HG02642 (cell line): ENCODE results near the gene GDPD1.
"Not testable (repeated sequence)": the region's sequence is repeated elsewhere in the genome, so short reads cannot be mapped to it uniquely, and the experiment has no call there.

Experiments
- ATAC-seq: cut with Tn5 transposase; IDR thresholded peaks from one replicate; pipeline ENCODE4 v1.9.1; 2021; ENCODE audit warnings: mild to moderate bottlenecking; ENCODE audit not compliant: unreplicated experiment, poor library complexity

GDPD1 gene

DNA sequence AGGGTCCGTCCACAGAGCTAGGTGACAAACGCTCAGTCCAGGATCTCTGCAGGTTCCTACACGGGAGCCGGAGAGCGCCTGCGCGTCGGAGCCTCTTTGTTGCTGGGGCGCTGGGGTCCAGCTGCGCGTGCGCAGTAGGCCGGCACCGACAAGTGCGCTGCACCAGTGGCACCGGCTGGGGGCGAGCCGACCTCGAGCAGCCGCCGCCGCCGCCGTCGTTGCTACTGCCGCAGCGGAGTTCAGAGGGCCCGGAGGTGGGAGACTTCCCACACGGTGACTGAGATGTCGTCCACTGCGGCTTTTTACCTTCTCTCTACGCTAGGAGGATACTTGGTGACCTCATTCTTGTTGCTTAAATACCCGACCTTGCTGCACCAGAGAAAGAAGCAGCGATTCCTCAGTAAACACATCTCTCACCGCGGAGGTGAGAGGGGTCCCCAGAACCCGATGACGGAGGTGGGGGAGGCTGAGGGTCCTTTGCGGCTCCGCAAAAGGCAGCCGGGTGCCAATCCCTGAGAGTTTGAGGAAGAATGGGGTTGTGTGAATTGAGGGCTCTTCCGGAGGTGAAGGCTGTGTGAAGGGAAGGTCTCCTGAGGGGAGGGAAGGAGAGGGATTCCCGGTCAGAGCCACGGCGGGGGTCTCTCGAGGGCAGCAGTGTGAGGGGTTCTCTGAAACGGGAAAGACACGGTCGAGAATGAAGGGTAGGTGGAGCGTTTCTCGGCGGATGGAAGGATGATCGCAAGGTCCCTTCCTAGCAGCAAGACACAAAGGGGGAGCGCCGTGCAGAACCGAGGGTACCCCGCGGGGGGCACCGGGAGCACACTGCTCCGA lies at the start of gene GDPD1:
GDPD1 (plus strand) TSS at position 184 of the 831 bp plus-strand sequence; CDS start at position 283, 99 bp downstream.
- peak; percentile 98 for ATAC-seq

DNA sequence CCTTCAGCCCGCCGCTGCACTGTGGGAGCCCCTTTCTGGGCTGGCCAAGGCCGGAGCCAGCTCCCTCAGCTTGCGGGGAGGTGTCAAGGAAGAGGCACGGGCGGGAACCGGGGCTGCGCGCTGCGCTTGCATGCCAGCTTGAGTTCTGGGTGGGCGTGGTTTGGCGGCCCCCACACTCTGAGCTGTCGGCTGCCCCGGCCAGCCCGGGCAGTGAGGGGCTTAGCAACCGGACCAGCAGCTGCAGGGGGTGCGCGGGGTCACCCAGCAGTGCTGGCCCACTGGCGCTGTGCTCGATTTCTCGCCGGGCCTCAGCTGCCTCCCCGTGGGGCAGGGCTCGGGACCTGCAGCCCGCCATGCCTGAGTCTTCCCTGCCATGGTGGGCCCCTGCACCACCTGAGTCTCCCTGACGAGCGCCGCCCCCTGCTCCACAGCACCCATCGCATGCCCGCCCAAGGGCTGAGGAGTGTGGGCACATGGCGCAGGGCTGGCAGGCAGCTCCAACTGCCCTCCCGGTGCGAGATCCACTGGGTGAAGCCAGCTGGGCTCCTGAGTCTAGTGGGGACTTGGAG lies 47.8 kb upstream of the GDPD1 start:
- ATAC-seq, result no peak

DNA sequence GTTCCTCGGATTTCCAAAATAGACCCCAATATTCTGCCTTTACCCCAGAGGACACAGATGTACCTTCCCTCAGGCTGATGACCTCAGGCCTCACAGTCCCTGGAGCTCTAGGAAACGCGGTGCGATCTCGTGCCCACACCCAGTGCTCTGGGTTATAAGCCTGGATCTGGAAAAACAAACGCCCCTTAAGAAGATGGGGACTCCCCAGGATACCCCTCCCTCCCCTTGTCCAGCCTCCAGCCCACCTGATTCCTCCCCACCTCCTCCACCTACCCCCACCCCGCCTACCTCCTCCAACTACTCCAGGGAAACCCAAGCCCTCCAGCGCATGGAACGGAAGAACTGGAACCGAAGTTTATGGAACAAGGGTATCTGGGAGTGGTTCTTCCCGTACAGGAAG lies 45.6 kb upstream of the GDPD1 start:
- ATAC-seq, result no peak

DNA sequence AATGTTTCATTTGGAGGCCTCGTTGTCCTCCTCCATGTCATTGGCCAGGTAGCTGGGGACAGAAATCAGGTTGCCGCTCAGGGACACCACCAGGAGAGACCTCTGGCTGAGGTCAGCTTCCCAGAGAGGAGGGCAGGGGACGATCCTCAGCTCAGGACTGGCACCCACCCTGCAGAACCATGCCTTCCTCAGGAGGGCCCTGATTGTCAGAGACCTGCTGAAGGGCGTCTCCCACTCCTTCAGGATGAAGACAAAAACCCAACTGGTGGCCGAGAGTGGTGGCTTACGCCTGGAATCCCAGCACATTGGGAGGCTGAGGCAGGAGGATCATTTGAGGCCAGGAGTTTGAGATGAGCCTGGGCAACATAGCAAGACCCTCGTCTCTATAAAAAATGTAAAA lies 45.2 kb upstream of the GDPD1 start:
- ATAC-seq, result no peak

DNA sequence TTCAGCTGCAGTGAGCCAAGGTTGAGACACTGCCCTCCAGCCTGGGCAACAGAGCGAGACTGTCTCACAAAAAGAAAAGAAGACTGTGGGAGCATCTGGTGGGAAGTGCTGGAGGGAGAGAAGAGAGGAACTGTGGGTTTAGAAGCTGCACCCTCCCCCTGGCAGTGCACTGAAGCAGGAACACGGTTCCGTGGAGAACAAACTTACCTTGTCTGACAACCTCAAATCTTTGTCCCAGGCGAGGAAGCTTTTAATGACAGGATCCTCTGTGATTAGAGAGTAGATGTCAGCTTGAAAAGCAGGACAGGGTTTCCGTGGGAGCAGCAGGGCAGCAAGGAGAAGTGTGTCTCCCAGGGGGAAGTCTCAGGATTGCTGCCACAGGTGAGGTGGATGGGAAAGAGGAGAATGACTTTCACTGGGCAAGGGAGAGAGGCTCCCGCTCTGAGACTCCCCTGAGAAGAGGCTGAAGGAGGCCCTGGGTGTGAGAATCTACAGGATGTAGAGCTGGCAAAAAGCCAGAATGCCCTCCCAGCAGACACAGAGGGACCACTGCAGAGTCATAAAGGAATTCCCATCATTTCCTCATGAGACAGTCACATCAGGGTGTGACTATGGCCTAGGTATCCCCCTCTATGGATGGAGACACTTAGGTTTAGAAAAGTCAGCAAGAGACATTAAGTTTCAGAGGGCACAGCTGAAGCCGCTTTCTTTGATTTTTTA lies 41.9 kb upstream of the GDPD1 start:
- ATAC-seq, result no peak

DNA sequence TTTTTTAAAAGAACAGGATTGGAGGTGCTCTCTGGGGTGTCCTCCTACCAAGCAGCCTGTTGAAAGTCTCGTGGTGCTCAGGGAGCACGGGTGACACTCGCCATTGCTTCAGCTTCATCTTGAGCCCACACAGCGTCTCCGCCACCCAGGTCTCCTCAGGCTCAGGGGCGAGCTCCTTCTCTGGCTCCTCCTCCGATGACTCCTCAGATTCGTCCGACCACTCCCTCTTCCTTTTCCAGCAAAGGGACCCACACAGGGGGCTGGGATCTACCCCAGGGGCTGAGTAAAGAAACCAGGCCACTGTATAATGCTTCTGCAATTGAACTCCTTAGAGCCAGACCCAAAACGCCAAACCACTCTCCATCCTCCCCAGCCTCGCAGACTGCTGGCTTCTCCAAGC lies 40.7 kb upstream of the GDPD1 start:
- ATAC-seq, result not testable (repeated sequence)

DNA sequence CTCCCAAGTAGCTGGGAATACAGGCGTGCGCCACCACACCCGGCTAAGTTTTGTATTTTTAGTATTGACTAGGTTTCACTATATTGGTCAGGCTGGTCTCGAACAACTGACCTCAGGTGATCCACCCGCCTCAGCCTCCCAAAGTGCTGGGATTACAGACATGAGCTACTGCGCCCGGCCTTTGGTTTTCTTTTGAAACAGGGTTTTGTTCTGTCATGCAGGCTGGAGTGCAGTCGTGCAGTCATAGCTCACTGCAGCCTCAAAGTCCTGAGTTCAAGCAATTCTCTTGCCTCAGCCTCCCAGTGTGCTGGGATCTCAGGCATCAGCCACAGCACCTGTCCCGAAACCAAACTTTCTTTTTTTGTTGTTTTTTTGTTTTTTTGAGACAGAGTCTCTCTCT lies 39.7 kb upstream of the GDPD1 start:
- no peak for ATAC-seq

DNA sequence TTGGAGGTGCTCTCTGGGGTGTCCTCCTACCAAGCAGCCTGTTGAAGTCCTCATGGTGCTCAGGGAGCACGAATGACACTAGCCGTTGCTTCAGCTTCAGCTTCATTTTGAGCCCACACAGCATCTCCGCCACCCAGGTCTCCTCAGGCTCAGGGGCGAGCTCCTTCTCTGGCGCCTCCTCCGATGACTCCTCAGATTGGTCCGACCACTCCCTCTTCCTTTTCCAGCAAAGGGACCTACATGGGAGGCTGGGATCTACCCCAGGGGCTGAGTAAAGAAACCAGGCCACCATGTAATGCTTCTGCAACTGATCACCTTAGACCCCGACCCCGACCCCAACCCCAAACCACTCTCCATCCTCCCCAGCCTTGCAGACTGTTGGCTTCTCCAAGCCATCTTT lies 38.8 kb upstream of the GDPD1 start:
- no peak for ATAC-seq

DNA sequence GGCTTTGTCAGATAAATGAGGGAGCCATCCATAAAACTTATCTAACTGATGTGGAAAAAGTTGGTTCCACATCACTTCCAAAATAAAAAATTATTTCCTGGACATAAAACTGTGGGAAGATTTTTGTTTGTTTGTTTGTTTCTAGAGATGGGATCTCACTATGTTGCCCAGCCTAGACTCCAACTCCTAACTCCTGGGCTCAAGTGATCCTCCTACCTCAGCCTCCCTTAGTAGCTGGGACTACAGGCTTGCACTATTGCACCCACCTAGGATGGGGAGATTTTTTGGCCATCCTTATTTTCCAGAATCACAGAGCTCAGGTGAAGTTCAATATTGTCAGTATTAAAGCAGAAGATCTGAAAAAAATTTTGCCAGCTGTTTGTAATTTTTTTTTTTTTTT lies 34.3 kb upstream of the GDPD1 start:
- ATAC-seq, result no peak

DNA sequence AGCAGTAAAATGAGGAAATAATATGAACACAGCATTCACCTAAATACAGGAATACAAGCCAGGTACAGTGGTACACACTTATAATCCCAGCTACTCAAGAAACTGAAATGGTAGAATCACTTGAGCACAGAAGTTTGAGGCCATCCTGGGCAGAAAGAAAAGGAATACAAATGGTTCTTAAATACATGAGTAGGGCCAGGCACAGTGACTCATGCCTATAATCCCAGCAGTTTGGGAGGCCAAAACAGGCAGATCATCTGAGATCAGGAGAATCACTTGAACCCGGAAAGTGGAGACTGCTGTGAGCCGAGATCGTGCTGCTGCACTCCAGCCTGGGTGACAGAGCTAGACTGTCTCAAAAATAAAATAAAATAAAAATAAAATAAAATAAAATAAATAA lies 33.5 kb upstream of the GDPD1 start:
- ATAC-seq, result no peak

DNA sequence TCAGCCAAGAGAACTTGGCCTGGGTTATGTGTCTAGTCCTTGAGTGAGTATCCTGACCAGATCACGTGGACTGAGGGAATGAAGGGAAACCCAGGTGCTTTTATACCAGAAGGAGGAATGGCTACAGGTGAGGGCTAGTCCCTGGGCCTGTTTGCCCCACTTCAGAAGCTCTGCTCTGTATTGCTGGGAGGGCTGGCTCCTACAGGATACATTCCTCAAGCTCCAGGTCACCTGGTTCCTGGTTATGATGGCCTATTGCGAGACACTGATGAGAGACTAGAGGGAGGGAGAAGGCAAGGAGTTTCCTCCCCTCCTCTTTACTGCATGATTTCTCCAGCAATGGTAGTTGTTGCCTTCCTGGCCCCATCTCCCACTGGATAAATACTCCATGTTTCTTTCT lies 29.5 kb upstream of the GDPD1 start:
- no peak for ATAC-seq

DNA sequence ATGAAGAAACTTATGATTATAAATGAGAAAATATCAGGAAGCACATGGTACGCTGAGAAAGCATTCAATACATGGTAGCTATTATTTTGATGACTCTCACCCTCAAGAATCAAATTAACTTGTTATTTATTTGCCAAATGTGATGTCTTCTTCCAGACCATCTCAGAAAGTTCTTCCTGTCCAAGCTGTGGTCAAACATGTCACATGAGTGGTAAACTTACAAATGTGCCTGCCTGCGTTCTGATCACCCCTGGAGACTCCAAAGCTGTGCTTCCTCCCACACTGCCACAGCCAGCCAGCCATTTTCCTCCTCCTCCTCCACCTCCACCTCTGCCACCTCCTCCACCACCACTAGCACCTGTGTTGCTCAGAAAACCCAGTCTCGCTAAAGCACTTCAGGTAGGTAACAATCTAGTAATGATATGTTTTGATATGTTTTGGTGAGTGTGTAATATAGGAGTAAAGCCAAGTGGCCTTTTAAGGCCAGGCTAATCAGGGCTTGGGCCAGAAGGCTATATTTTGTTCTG lies 26.9 kb upstream of the GDPD1 start:
- no peak for ATAC-seq

DNA sequence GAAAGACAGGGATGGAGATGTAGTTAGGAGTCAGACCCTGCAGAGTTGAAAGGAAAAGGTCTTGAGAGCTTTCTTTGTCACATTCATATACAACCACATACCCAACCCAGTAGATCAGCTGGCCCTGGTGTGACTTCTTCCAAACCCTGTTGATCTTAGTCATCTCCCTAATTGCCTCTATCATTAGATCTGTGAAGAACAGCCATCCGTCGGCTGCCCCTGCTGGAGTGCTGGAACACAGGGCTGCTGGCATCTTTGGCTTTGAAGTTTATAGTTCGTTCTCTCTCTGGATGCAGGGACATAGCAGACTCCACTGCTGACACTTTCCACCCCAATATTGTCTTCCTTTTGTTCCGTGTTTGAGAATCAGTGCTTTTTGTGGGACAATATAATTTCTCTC lies 20.9 kb upstream of the GDPD1 start:
- no peak for ATAC-seq

DNA sequence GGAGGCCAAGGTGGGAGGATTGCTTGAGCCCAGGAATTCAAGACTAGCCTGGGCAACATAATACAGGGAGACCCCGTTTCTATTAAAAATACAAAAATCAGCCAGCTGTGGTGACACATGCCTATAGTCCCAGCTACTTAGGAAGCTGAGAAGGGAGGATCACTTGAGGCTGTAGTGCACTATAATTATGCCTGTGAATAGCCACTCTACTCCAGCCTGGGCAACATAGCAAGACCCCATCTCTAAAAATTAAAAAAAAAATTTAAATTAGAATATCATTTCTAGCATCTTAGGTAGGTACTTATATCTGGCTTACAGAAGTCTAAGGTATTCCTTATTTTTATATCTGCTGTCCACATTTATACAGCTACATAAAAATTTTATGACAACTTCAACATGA lies 18.0 kb upstream of the GDPD1 start:
- no peak for ATAC-seq

DNA sequence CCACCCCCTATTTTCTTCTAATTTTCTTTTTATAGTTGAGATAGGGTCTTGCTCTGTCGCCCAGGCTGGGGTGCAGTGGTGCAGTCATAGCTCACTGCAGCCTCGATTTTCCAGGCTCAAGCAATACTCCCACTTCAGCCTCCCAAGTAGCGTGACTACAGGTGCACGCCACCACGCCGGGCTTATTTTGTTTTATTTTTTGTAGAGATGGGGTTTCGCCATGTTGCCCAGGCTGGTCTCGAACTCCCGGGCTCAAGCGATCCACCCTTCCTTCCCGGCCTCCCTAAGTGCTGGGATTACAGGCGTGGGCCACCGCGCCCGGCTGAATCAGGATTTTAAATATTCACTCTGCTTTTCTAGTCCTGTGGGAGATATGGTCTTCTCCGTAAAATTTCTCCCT lies 941 bp upstream of the GDPD1 start:
- no peak for ATAC-seq

DNA sequence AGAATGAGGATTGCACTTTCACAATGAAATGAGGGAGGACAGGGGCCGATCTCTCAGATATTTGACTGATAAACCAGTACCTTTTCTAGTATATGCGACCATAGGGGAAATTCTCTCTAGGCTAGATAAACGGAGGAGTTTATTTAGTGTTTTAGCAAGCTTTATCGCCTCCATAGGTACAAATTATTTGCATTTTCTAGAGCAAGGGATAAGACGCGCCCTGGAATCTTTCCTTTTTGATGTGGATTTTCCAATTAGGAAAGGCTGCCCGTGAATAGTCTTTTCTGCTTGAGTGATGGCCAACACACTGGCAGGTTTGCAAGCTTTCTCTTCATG lies 351 bp upstream of the GDPD1 start:
- ATAC-seq, result no peak

DNA sequence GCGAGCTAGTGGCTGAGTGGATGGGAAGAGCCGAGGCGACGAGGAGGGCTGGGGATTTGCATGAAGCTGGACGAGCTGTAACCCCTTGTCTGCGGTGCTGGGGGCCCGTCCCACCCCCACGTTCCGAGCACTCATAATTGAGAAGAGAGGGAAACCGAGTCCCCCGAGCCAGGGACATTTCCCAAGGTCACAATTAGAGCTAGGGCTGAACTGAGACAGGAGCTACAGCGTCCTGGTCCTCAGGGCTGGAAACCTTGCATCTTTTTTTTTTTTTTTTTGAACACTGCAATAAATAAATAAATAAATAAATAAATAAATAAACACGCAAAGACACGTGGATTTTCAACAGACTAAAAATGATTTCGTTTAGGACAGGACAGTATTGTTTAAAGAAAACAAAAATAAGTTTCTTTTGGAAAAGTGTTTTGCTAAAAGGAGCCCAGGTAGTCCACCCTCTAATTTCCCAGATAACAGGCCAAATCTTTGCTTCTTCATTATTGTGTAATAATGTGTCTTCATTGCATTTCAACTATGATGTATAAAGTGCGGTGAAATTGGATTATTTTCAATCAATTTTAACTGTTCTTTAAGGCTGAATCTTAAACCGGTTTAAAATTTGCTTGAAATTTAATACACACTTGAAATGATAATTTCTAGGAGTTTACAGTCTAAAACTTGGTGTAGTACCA lies 992 bp downstream of the GDPD1 start:
- ATAC-seq, result no peak

DNA sequence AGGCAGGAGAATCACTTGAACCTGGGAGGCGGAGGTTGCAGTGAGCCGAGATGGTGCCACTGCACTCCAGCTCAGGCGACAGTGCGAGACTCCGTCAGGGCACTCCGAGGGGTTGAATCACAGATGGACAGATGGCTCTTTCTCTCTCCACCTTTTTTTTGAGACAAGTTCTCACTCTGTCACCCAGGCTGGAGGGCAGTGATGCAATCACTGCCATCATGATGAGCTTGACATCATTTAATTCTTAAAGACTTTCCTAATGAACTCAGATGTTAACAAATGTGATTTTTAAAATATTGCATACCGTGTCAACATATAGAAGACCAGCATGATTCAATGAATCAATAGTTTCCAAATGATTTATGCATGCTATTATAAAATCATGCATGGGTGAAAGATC lies 3.5 kb downstream of the GDPD1 start:
- ATAC-seq, result no peak

DNA sequence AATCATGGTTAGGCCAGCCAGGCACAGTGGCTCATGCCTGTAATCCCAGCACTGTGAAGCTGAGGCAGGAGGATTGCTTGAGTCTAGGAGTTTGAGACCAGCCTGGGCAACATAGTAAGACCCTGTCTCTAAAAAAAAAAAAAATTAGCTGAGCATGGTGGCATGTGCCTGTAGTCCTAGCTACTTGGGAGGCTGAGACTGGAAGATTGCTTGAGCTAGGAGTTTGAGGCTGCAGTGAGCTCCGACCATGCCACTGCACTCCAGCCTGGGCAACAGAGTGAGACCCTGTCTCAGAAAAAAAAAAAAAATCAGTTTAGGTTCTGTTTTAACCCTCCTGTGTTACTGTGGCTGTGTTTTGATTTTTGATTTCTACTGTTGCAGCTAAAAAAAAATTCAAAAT lies 8.3 kb downstream of the GDPD1 start:
- not testable (repeated sequence) for ATAC-seq

DNA sequence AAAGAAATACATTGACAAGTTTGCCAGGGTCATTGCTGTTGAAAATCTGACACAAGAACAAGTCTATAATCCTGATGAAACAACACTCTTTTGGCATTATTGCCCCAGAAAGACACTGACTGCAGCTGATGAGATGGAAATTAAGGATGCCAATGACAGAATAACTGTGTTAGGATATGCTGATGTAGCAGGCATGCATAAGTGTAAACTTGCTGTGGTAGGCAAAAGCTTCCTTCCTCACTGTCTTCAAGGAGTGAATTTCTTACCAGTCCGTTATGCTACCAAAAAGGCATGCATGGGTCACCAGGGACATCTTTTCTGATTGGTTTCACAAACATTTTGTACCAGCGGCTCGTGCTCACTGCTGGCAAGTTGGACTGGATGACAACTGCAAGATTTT lies 10.5 kb downstream of the GDPD1 start:
- no peak for ATAC-seq

DNA sequence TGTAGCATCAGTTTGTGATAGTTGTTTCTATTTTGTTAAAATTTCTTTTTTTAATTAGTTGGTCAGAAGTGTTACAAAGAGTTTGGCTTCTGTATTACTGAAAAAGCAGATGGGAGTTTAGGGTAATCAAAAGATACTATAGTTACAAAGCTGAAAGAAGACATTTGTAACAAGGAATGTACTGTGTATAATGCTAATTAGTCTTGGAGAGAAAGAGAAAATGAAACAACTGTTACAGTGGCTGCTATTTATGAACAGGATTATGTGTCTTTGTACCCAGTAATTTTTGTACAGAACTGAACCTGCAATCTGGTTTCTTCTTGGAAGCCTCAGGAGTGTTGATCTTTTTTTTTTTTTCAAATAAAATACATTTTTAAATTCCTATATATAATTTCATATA lies 14.3 kb downstream of the GDPD1 start:
- no peak for ATAC-seq
